WTC11 (cell line): ENCODE measurements around the gene MECP2. TPM values are rescaled to one million over a fixed set of nuclear protein-coding genes. Genes with fewer than 3 reads are reported as not detected.

Experiments
- ATAC-seq: fragments of 200-7000 bp; cut with Tn5 transposase; 2 replicates; pipeline ENCODE4 v1.10.0; 2021; ENCODE audit warnings: mild to moderate bottlenecking, moderate library complexity
- CTCF ChIA-PET: fragments of 300-600 bp; sonication (Branson Sonifier 250); formaldehyde crosslinking; loops from one replicate; lab custom pipeline; 2021; ENCODE audit warnings: antibody characterized with exemption; lab: Charles Lee
- POLR2A ChIA-PET: fragments of 350-600 bp; sonication (Branson Sonifier 250); formaldehyde crosslinking; loops from one replicate; lab custom pipeline; 2021; ENCODE audit warnings: antibody characterized with exemption; lab: Charles Lee
- DNase-seq: peaks from one replicate; pipeline ENCODE4 v3.0.0; 2021; ENCODE audit warnings: low spot score
- H3K27ac Mint-ChIP-seq: 2 replicates; pipeline ENCODE4 v1.8.0; 2021; ENCODE audit warnings: mixed read lengths
- H3K27me3 Mint-ChIP-seq: 2 replicates; pipeline ENCODE4 v1.8.0; 2021; ENCODE audit warnings: low read depth, mild to moderate bottlenecking, moderate library complexity, mixed read lengths
- H3K36me3 Mint-ChIP-seq: 2 replicates; pipeline ENCODE4 v1.8.0; 2021; ENCODE audit warnings: mixed read lengths
- H3K4me1 Mint-ChIP-seq: 2 replicates; pipeline ENCODE4 v1.8.0; 2022; ENCODE audit warnings: mixed read lengths
- H3K4me3 Mint-ChIP-seq: 2 replicates; pipeline ENCODE4 v1.8.0; 2021; ENCODE audit warnings: mild to moderate bottlenecking, moderate library complexity, mixed read lengths
- H3K9me3 Mint-ChIP-seq: 2 replicates; pipeline ENCODE4 v1.8.0; 2021; ENCODE audit warnings: mixed read lengths
- ATF1 ChIP-seq: sonication (generic); formaldehyde crosslinking; IDR thresholded peaks from 2 replicates; pipeline ENCODE4 v1.8.1; 2023; ENCODE audit warnings: mild to moderate bottlenecking, moderate library complexity, missing genetic modification reagents
- CDX4 ChIP-seq: fragments of 250-450 bp; sonication (Bioruptor Pico); IDR thresholded peaks from 2 replicates; pipeline ENCODE4 v1.9.0; 2021; ENCODE audit warnings: moderate library complexity, mild to moderate bottlenecking, inconsistent platforms, borderline replicate concordance
- E2F4 ChIP-seq: sonication (generic); formaldehyde crosslinking; IDR thresholded peaks from 2 replicates; pipeline ENCODE4 v1.8.1; 2022; ENCODE audit warnings: low read depth, mild to moderate bottlenecking, moderate library complexity, missing genetic modification reagents, borderline replicate concordance
- E2F5 ChIP-seq: sonication (generic); formaldehyde crosslinking; IDR thresholded peaks from 2 replicates; pipeline ENCODE4 v1.8.1; 2022; ENCODE audit warnings: mild to moderate bottlenecking, moderate library complexity, missing genetic modification reagents
- ELF4 ChIP-seq: sonication (generic); formaldehyde crosslinking; IDR thresholded peaks from 2 replicates; pipeline ENCODE4 v1.8.1; 2022; ENCODE audit warnings: low read depth, mild to moderate bottlenecking, moderate library complexity, missing genetic modification reagents
- FOXJ3 ChIP-seq: sonication (generic); formaldehyde crosslinking; IDR thresholded peaks from 2 replicates; pipeline ENCODE4 v1.9.0; 2021; ENCODE audit warnings: missing genetic modification reagents, mild to moderate bottlenecking, borderline replicate concordance
- FOXP1 ChIP-seq: sonication (generic); formaldehyde crosslinking; IDR thresholded peaks from 2 replicates; pipeline ENCODE4 v1.8.0; 2022; ENCODE audit warnings: missing genetic modification reagents, mild to moderate bottlenecking, moderate library complexity, borderline replicate concordance
- GRHL2 ChIP-seq: fragments of 250-450 bp; sonication (Bioruptor Pico); IDR thresholded peaks from 2 replicates; pipeline ENCODE4 v1.8.0; 2022; ENCODE audit warnings: mild to moderate bottlenecking, moderate library complexity; ENCODE audit not compliant: insufficient replicate concordance, severe bottlenecking
- IRF2 ChIP-seq: sonication (generic); formaldehyde crosslinking; IDR thresholded peaks from 2 replicates; pipeline ENCODE4 v1.8.0; 2022; ENCODE audit warnings: low read depth, missing genetic modification reagents, borderline replicate concordance
- KAT7 ChIP-seq: sonication (generic); formaldehyde crosslinking; IDR thresholded peaks from 2 replicates; pipeline ENCODE4 v1.8.1; 2023; ENCODE audit warnings: missing genetic modification reagents, mild to moderate bottlenecking, borderline replicate concordance
- MYBL2 ChIP-seq: sonication (generic); formaldehyde crosslinking; IDR thresholded peaks from 2 replicates; pipeline ENCODE4 v1.8.1; 2023; ENCODE audit warnings: mild to moderate bottlenecking, moderate library complexity, missing genetic modification reagents
- NFE2L1 ChIP-seq: sonication (generic); formaldehyde crosslinking; IDR thresholded peaks from 2 replicates; pipeline ENCODE4 v1.8.1; 2023; ENCODE audit warnings: missing genetic modification reagents
- NR3C1 ChIP-seq: sonication (generic); formaldehyde crosslinking; conservative IDR thresholded peaks from 2 replicates; pipeline ENCODE4 v1.8.1; 2023; ENCODE audit warnings: low read depth, mild to moderate bottlenecking, missing genetic modification reagents
- PREB ChIP-seq: sonication (generic); formaldehyde crosslinking; IDR thresholded peaks from 2 replicates; pipeline ENCODE4 v1.8.1; 2022; ENCODE audit warnings: mild to moderate bottlenecking, missing genetic modification reagents, moderate library complexity, borderline replicate concordance
- TCF7 ChIP-seq: sonication (generic); formaldehyde crosslinking; IDR thresholded peaks from 2 replicates; pipeline ENCODE4 v1.8.0; 2022; ENCODE audit warnings: mild to moderate bottlenecking, low read depth, missing genetic modification reagents, moderate library complexity
- ZBTB21 ChIP-seq: sonication (generic); formaldehyde crosslinking; IDR thresholded peaks from 2 replicates; pipeline ENCODE4 v1.8.1; 2023; ENCODE audit warnings: mild to moderate bottlenecking, missing genetic modification reagents, borderline replicate concordance
- ZNF281 ChIP-seq: sonication (generic); formaldehyde crosslinking; IDR thresholded peaks from 2 replicates; pipeline ENCODE4 v1.8.0; 2023; ENCODE audit warnings: mild to moderate bottlenecking, missing genetic modification reagents
- ZNF425 ChIP-seq: fragments of 250-450 bp; sonication (Bioruptor Pico); conservative IDR thresholded peaks from 2 replicates; pipeline ENCODE4 v1.9.0; 2021; ENCODE audit warnings: mild to moderate bottlenecking
- ZNF671 ChIP-seq: fragments of 250-450 bp; sonication (Bioruptor Pico); IDR thresholded peaks from 2 replicates; pipeline ENCODE4 v1.8.0; 2021; ENCODE audit warnings: mild to moderate bottlenecking
- total RNA-seq: library from RNA; stranded (reverse); gene quantifications from 3 replicates; pipeline ENCODE4 v1.2.3, GENCODE V29; 2021
- TF ChIP-seq, protein P1 (sequence below): fragments of 200-600 bp; IDR thresholded peaks from 2 replicates; pipeline ENCODE4 v1.8.0; 2022; ENCODE audit warnings: antibody characterized with exemption
- TF ChIP-seq, protein P2 (sequence below): sonication (generic); formaldehyde crosslinking; IDR thresholded peaks from 2 replicates; pipeline ENCODE4 v1.8.1; 2023; ENCODE audit warnings: mild to moderate bottlenecking, missing genetic modification reagents

The MECP2 gene
- total RNA-seq, 1 experiment from 2014 or later = 28.7 TPM

DNA sequence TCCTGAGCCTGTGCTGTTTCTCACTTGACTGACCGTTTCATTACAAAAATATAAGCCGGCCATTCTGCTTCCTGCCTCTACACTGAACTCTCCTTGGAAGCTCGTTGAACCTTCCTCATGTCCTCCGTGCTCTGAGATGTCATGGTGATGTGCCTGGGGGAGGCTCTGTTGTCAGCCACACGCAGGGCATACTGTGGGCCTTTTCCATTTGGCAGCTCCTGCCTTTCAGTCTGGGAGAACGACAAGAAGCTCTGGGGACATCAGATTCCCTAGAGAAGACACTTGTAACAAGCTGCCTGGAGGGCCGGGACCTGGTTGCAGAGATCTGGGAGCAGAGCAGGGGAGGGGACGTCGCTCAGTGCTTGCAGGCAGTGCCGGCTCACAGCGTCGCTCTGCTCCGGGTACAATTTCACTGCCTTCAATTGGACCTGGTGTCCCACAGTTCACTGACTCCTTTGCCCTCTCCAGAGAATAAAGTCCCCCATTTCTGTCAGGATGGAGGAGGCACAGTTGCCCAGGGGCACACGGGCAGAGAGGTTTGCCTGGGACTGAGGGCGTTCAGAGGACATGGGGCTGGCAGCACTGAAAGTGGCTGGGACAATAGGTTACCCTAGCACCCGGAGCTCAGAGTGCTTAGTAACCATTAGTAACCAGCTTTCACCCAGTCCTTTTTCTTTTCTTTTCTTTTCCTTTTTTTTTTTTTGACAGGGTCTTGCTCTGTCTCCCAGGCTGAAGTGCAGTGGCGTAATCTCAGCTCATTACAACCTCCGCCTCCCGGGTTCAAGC is 19.1 kb upstream of the MECP2 start:
- CTCF ChIA-PET = interaction anchor here (0.7 kb wide), 1 partner anchor 20 kb away, joined by 3 read pairs; no protein-coding TSS in a partner anchor
- Mint-ChIP-seq H3K27ac (no peak overlapping the region), H3K27me3 (no peaks in the 10 kb centered on the region), H3K4me1 (no peaks in the 10 kb centered on the region)
- TF ChIP-seq ELF4 = no peak
- TF ChIP-seq ZNF281 = no peak
- no peak for TF ChIP-seq IRF2 (CRISPR knock-in tag)
- no peak for TF ChIP-seq FOXP1 (CRISPR knock-in tag)
- TF ChIP-seq, protein P1, sequence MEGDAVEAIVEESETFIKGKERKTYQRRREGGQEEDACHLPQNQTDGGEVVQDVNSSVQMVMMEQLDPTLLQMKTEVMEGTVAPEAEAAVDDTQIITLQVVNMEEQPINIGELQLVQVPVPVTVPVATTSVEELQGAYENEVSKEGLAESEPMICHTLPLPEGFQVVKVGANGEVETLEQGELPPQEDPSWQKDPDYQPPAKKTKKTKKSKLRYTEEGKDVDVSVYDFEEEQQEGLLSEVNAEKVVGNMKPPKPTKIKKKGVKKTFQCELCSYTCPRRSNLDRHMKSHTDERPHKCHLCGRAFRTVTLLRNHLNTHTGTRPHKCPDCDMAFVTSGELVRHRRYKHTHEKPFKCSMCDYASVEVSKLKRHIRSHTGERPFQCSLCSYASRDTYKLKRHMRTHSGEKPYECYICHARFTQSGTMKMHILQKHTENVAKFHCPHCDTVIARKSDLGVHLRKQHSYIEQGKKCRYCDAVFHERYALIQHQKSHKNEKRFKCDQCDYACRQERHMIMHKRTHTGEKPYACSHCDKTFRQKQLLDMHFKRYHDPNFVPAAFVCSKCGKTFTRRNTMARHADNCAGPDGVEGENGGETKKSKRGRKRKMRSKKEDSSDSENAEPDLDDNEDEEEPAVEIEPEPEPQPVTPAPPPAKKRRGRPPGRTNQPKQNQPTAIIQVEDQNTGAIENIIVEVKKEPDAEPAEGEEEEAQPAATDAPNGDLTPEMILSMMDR = no peak
- TF ChIP-seq NFE2L1 (CRISPR knock-in tag) = no peak
- no peak for TF ChIP-seq NR3C1 (CRISPR knock-in tag)
- no peak for TF ChIP-seq FOXJ3 (CRISPR knock-in tag)
- no peak for TF ChIP-seq GRHL2
- TF ChIP-seq, protein P2, sequence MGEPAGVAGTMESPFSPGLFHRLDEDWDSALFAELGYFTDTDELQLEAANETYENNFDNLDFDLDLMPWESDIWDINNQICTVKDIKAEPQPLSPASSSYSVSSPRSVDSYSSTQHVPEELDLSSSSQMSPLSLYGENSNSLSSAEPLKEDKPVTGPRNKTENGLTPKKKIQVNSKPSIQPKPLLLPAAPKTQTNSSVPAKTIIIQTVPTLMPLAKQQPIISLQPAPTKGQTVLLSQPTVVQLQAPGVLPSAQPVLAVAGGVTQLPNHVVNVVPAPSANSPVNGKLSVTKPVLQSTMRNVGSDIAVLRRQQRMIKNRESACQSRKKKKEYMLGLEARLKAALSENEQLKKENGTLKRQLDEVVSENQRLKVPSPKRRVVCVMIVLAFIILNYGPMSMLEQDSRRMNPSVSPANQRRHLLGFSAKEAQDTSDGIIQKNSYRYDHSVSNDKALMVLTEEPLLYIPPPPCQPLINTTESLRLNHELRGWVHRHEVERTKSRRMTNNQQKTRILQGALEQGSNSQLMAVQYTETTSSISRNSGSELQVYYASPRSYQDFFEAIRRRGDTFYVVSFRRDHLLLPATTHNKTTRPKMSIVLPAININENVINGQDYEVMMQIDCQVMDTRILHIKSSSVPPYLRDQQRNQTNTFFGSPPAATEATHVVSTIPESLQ (CRISPR knock-in tag) = no peak
- no peak for TF ChIP-seq ZBTB21
- no peak for TF ChIP-seq ZNF671 (CRISPR knock-in tag)
- no peak for TF ChIP-seq E2F5
- no peak for TF ChIP-seq ZNF425 (CRISPR knock-in tag)
- TF ChIP-seq, all 79 proteins: peak for 0
- POLR2A ChIA-PET = no interaction called here
- peaks cover 4% of the 10 kb centered on the region; the same call in 1 of the 2 replicates for H3K9me3 Mint-ChIP-seq
- no peak for DNase-seq
- H3K36me3 Mint-ChIP-seq = no peaks in the 10 kb centered on the region
- ATAC-seq = no peak; the same call in 1 of the 2 replicates
- H3K4me3 Mint-ChIP-seq = no peak overlapping the region

GRCh38 chrX:154115750-154116149 is 18.2 kb upstream of the MECP2 start:
- POLR2A ChIA-PET = no interaction called here
- TF ChIP-seq ATF1 = no peak
- TF ChIP-seq E2F4 = no peak
- no peak for TF ChIP-seq CDX4 (CRISPR knock-in tag)
- no peak for TF ChIP-seq PREB (CRISPR knock-in tag)
- TF ChIP-seq GRHL2 = no peak
- no peak for TF ChIP-seq KAT7 (CRISPR knock-in tag)
- TF ChIP-seq MYBL2 (CRISPR knock-in tag) = no peak
- TF ChIP-seq TCF7 (CRISPR knock-in tag) = no peak
- no peak for ATAC-seq
- no peak overlapping the region for H3K4me3 Mint-ChIP-seq
- no peak for DNase-seq
- no peaks in the 10 kb centered on the region for H3K4me1 Mint-ChIP-seq
- no peak overlapping the region for H3K27ac Mint-ChIP-seq
- no peaks in the 10 kb centered on the region for H3K36me3 Mint-ChIP-seq
- no peaks in the 10 kb centered on the region for H3K27me3 Mint-ChIP-seq
- H3K9me3 Mint-ChIP-seq = peaks cover 4% of the 10 kb centered on the region; the same call in 1 of the 2 replicates
- CTCF ChIA-PET = interaction anchor here (0.7 kb wide), 1 partner anchor 21 kb away, joined by 3 read pairs; no protein-coding TSS in a partner anchor
